H9 (cell line): ENCODE measurements around the gene AGMO. TPM values are rescaled to one million over a fixed set of nuclear protein-coding genes. Genes with fewer than 3 reads are reported as not detected.

Experiments
- DNase-seq: peaks from one replicate; pipeline ENCODE4 v3.0.0-alpha.2; 2017
- H2AFZ ChIP-seq: one replicate; pipeline ENCODE4 v1.6.1; 2013; ENCODE audit warnings: mild to moderate bottlenecking, low read length, control low read depth, moderate library complexity
- H2AK5ac ChIP-seq: 2 replicates; pipeline ENCODE4 v1.6.1; 2013; ENCODE audit warnings: low read length, control low read depth, mixed read lengths; ENCODE audit not compliant: insufficient read length
- H2BK120ac ChIP-seq: one replicate; pipeline ENCODE4 v1.6.1; 2013; ENCODE audit warnings: low read depth, mild to moderate bottlenecking, low read length, control low read depth, inconsistent platforms; ENCODE audit not compliant: poor library complexity, severe bottlenecking
- H2BK12ac ChIP-seq: 2 replicates; pipeline ENCODE4 v1.6.1; 2013; ENCODE audit warnings: low read length, control low read depth, mixed read lengths, low read depth; ENCODE audit not compliant: insufficient read length
- H2BK15ac ChIP-seq: 2 replicates; pipeline ENCODE4 v1.6.1; 2013; ENCODE audit warnings: low read depth, low read length, control low read depth
- H2BK20ac ChIP-seq: one replicate; pipeline ENCODE4 v1.6.1; 2013; ENCODE audit warnings: low read depth, mild to moderate bottlenecking, low read length, control low read depth, inconsistent platforms; ENCODE audit not compliant: poor library complexity, severe bottlenecking
- H2BK5ac ChIP-seq: 2 replicates; pipeline ENCODE4 v1.6.1; 2013; ENCODE audit warnings: low read length, control low read depth, mixed read lengths; ENCODE audit not compliant: insufficient read length
- H3K14ac ChIP-seq: 2 replicates; pipeline ENCODE4 v1.6.1; 2013; ENCODE audit warnings: low read length, control low read depth; ENCODE audit not compliant: insufficient read depth
- H3K18ac ChIP-seq: 2 replicates; pipeline ENCODE4 v1.6.1; 2013; ENCODE audit warnings: low read depth, mild to moderate bottlenecking, mixed read lengths, low read length, control low read depth; ENCODE audit not compliant: insufficient read length
- H3K23ac ChIP-seq: 2 replicates; pipeline ENCODE4 v1.6.1; 2013; ENCODE audit warnings: low read length, control low read depth, mixed read lengths, low read depth; ENCODE audit not compliant: insufficient read length
- H3K23me2 ChIP-seq: 2 replicates; pipeline ENCODE4 v1.6.1; 2013; ENCODE audit warnings: low read depth, mild to moderate bottlenecking, mixed read lengths, low read length, control low read depth; ENCODE audit not compliant: insufficient read length, poor library complexity, severe bottlenecking
- H3K27ac ChIP-seq: 2 replicates; pipeline ENCODE4 v1.5.1; 2013; ENCODE audit warnings: low read length, control low read depth, mixed read lengths, low read depth; ENCODE audit not compliant: insufficient read length
- H3K27me3 ChIP-seq: 2 replicates; pipeline ENCODE4 v1.6.1; 2013; ENCODE audit warnings: low read length, control low read depth, inconsistent platforms; ENCODE audit not compliant: insufficient read depth
- H3K4ac ChIP-seq: 2 replicates; pipeline ENCODE4 v1.6.1; 2013; ENCODE audit warnings: low read depth, mild to moderate bottlenecking, control low read depth, inconsistent platforms, low read length, moderate library complexity
- H3K4me1 ChIP-seq: 2 replicates; pipeline ENCODE4 v1.6.1; 2013; ENCODE audit warnings: low read length, control low read depth, inconsistent platforms; ENCODE audit not compliant: insufficient read depth
- H3K4me2 ChIP-seq: 2 replicates; pipeline ENCODE4 v1.6.1; 2013; ENCODE audit warnings: low read length, control low read depth, mixed read lengths; ENCODE audit not compliant: insufficient read length, insufficient read depth
- H3K56ac ChIP-seq: 2 replicates; pipeline ENCODE4 v1.6.1; 2013; ENCODE audit warnings: low read depth, mild to moderate bottlenecking, mixed read lengths, low read length, control low read depth; ENCODE audit not compliant: insufficient read length
- H3K79me1 ChIP-seq: 2 replicates; pipeline ENCODE4 v1.6.1; 2013; ENCODE audit warnings: low read depth, mild to moderate bottlenecking, moderate library complexity, low read length, control low read depth, inconsistent platforms; ENCODE audit not compliant: insufficient read depth, poor library complexity, severe bottlenecking
- H3K79me2 ChIP-seq: 2 replicates; pipeline ENCODE4 v1.6.1; 2013; ENCODE audit warnings: low read length, control low read depth, inconsistent platforms; ENCODE audit not compliant: insufficient read depth
- H3K9ac ChIP-seq: 2 replicates; pipeline ENCODE4 v1.6.1; 2013; ENCODE audit warnings: low read length, control low read depth, mixed read lengths; ENCODE audit not compliant: insufficient read length; ENCODE audit errors: extremely low read depth
- H3K9me3 ChIP-seq: one replicate; pipeline ENCODE4 v1.6.1; 2013; ENCODE audit warnings: low read depth, low read length, inconsistent platforms; ENCODE audit not compliant: control insufficient read depth
- H3T11ph ChIP-seq: one replicate; pipeline ENCODE4 v1.6.1; 2013; ENCODE audit warnings: mild to moderate bottlenecking, low read length, control low read depth, inconsistent platforms
- H4K20me1 ChIP-seq: one replicate; pipeline ENCODE4 v1.6.1; 2013; ENCODE audit not compliant: control insufficient read depth, insufficient read length, insufficient read depth
- H4K5ac ChIP-seq: 2 replicates; pipeline ENCODE4 v1.6.1; 2013; ENCODE audit warnings: low read depth, mild to moderate bottlenecking, mixed read lengths, low read length, control low read depth; ENCODE audit not compliant: insufficient read length
- H4K8ac ChIP-seq: replicated peaks from 2 replicates; pipeline ENCODE4 v1.6.1; 2013; ENCODE audit warnings: low read length, control low read depth, mixed read lengths, low read depth; ENCODE audit not compliant: insufficient read length
- H4K91ac ChIP-seq: 2 replicates; pipeline ENCODE4 v1.6.1; 2013; ENCODE audit warnings: low read depth, mild to moderate bottlenecking, moderate library complexity, mixed read lengths, low read length, control low read depth; ENCODE audit not compliant: insufficient read length
- H3K27ac Mint-ChIP-seq, 3 experiments: 2 replicates in 2 of 3; 3 replicates in 1 of 3; pipeline ENCODE4 v1.8.0; 2020 to 2021; ENCODE audit warnings: mixed read lengths in 3 of 3, mild to moderate bottlenecking in 1 of 3, moderate library complexity in 1 of 3
- H3K27me3 Mint-ChIP-seq: 2 replicates; pipeline ENCODE4 v1.8.0; 2021; ENCODE audit warnings: low read depth, mild to moderate bottlenecking, moderate library complexity, mixed read lengths
- H3K36me3 Mint-ChIP-seq, 3 experiments: 2 replicates in 2 of 3; 3 replicates in 1 of 3; pipeline ENCODE4 v1.8.0; 2020 to 2021; ENCODE audit warnings: low read depth in 3 of 3, mixed read lengths in 3 of 3; ENCODE audit not compliant: insufficient read depth in 1 of 3
- H3K4me1 Mint-ChIP-seq, 2 experiments: 2 replicates each; pipeline ENCODE4 v1.8.0; 2020; ENCODE audit warnings: mixed read lengths in 2 of 2
- H3K4me3 Mint-ChIP-seq, 2 experiments: 2 replicates in 1 of 2; 3 replicates in 1 of 2; pipeline ENCODE4 v1.8.0; 2020 to 2021; ENCODE audit warnings: mild to moderate bottlenecking in 2 of 2, mixed read lengths in 2 of 2, moderate library complexity in 1 of 2
- H3K9me3 Mint-ChIP-seq, 2 experiments: 2 replicates in 1 of 2; 3 replicates in 1 of 2; pipeline ENCODE4 v1.8.0; 2020; ENCODE audit warnings: mild to moderate bottlenecking in 2 of 2, mixed read lengths in 2 of 2, moderate library complexity in 1 of 2
- CTCF ChIP-seq: fragments of 200-600 bp; sonication (generic); conservative IDR thresholded peaks from 3 replicates; pipeline ENCODE4 v1.8.0; 2021; ENCODE audit warnings: antibody characterized with exemption, mild to moderate bottlenecking
- WGBS: extraction: QIAGEN DNeasy Blood & Tissue Kit; methylation state at CpG from one replicate; pipeline ENCODE4 v1.1.7; 2013; ENCODE audit warnings: missing lambda C conversion rate, low lambda C conversion rate, mixed read lengths; ENCODE audit not compliant: insufficient read length; ENCODE audit errors: extremely low coverage; 5-methylcytosine and 5-hydroxymethylcytosine counted together
- total RNA-seq: library from RNA; stranded (reverse); gene quantifications from 2 replicates; pipeline ENCODE4 v1.2.1, GENCODE V29; 2021

Gene AGMO
- total RNA-seq, 1 experiment from 2014 or later = 0.70 TPM

DNA sequence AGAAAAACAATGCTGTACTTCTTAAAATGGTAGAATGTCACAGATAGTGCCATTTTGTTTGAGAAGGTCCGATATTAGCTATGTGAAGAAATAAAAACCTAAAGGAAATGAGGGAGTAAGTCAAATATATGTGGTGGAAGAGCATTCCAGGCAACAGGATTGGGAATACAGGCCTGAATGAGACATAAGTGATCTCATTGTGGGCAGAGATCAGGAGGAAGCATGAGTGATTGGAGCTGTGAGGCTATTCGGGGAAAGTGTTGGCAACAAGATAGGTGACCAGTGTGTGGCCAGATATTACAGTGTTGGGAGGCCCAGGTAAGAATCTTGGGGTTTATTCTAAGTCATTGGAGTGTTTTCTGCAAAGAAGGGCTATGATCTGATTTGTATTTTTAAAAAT is 41.3 kb upstream of the AGMO start:
- H3K27ac Mint-ChIP-seq = peak overlapping the region in 1 of 3 experiments; percentile 18; a peak in 1 of 7 replicates
- no peak overlapping the region for H2BK15ac ChIP-seq
- peaks cover 8 to 10% of the 10 kb centered on the region in 2 experiments; a peak in 3 of 4 replicates for H3K4me1 Mint-ChIP-seq
- H3K9me3 Mint-ChIP-seq = no peaks in the 10 kb centered on the region
- H3K4me3 Mint-ChIP-seq = no peak overlapping the region
- DNase-seq = no peak
- no peak overlapping the region for H2AK5ac ChIP-seq
- no peak for TF ChIP-seq CTCF
- H3K79me1 ChIP-seq = no peaks in the 10 kb centered on the region
- H3T11ph ChIP-seq = no peak overlapping the region
- H3K14ac ChIP-seq = no peak overlapping the region
- no peak overlapping the region for H3K23ac ChIP-seq
- H2BK120ac ChIP-seq = no peak overlapping the region
- H4K8ac ChIP-seq = no peak overlapping the region
- no peaks in the 10 kb centered on the region for H3K79me2 ChIP-seq
- H3K18ac ChIP-seq = no peak overlapping the region
- no peaks in the 10 kb centered on the region for H3K27me3 Mint-ChIP-seq
- no peak overlapping the region for H4K91ac ChIP-seq
- no peak overlapping the region for H3K56ac ChIP-seq
- H3K4me1 ChIP-seq = no peaks in the 10 kb centered on the region
- WGBS = no CpG with 5 or more reads among the region's 2 CpGs
- H2AFZ ChIP-seq = no peak overlapping the region
- H2BK20ac ChIP-seq = no peak overlapping the region
- no peak overlapping the region for H3K4ac ChIP-seq
- H3K27me3 ChIP-seq = no peaks in the 10 kb centered on the region
- no peak overlapping the region for H3K9ac ChIP-seq
- H2BK12ac ChIP-seq = no peak overlapping the region
- no peaks in the 10 kb centered on the region for H3K36me3 Mint-ChIP-seq
- H2BK5ac ChIP-seq = no peak overlapping the region
- H3K4me2 ChIP-seq = no peak overlapping the region
- no peak overlapping the region for H3K27ac ChIP-seq
- no peak overlapping the region for H4K5ac ChIP-seq
- H4K20me1 ChIP-seq = no peaks in the 10 kb centered on the region
- H3K9me3 ChIP-seq = no peaks in the 10 kb centered on the region
- no peaks in the 10 kb centered on the region for H3K23me2 ChIP-seq
